ENCODE data around the gene NACC2.
"Not testable (repeated sequence)": the region's sequence is repeated elsewhere in the genome, so short reads cannot be mapped to it uniquely, and the experiment has no call there.

The NACC2 gene

DNA sequence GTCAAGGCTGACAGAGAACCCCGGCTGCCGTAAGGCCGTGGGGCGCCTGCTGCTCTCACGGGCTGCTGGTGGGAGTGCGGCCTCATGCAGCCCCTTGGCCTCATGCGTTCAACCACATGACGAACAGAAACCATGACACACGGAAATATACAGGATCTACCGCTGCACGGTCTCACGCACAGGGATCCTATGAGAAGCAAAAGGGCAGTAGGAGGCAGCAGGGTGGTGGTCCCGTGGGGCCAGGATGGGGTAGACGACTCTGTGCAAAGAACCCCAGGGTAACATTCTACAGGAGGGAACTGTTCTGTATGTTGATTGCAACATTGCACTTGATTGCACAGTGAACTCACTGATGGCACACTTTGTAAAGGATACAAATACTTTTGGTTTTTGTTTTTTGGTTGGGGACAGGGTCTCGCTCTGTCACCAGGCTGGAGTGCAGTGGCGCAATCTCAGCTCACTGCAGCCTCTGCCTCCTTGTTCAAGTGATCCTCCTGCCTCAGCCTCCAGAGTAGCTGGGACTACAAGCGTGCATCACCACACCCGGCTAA, 51.6 kb downstream of the NACC2 start:
- no peak for DNase-seq

DNA sequence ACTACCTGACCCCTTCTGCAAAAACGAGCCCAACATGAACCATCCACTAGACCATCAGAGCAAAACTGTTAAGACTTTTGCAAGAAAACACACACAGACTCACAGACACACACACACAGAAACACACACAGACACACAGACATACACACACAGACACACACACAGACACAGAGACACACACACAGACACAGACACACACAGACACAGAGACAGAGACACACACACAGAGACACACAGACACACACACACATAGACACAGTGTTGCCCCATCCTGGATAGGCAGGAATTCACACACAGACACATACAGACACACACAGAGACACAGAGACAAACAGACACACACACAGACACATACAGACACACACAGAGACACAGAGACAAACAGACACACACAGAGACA, 52.5 kb downstream of the NACC2 start:
- no peak for DNase-seq

DNA sequence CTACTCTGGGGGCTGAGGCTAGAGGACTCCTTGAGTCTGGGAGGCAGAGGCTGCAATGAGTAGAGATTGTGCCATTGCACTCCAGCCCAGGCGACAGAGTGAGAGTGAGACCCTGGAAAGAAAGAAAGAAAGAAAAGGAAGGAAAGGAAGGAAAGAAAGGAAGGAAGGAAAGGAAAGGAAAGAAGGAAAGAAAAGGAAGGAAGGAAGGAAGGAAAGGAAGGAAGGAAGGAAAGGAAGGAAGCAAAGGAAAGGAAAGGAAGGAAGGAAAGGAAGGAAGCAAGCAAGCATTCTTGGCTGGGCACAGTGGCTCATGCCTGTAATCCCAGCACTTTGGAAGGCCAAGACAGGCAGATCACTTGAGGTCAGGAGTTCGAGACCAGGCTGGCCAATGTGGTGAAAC, 54.2 kb downstream of the NACC2 start:
- DNase-seq: not testable (repeated sequence)

DNA sequence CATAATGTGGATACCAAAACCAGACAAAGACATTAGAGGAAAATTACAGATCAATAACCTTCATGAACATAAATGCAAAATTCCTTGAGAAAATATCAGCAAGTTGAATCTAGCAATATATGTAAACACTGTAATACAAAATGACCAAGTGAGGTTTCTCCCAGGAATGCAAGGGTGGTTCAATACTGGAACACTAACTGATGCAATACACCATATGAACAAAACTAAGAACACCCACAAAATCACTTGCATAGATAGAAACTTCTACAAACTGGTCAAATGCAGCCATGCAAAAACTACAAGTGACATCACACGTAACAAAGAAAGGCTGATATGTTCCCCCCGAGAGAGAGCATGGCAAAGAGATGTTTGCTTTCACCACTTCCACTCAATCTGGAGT, 55.6 kb downstream of the NACC2 start:
- no peak for DNase-seq

DNA sequence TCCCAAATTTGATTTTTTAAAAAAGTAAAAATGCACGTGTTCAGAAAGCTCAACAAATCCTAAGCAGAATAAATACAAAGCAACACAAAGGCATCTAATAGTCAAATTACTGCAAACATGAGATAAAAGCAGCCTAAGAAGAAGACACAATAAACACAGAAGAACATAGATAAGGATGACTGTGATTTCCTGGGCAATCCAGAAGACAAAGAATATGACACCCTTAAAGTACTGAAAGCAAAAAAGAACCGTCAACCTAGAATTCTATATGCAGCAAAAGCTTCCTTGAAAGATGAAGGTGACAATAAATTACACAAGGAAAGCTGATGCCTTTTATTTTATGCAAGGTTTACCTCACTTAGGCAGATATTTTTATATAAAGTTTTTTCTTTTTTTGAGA, 58.2 kb downstream of the NACC2 start:
- DNase-seq: no peak

DNA sequence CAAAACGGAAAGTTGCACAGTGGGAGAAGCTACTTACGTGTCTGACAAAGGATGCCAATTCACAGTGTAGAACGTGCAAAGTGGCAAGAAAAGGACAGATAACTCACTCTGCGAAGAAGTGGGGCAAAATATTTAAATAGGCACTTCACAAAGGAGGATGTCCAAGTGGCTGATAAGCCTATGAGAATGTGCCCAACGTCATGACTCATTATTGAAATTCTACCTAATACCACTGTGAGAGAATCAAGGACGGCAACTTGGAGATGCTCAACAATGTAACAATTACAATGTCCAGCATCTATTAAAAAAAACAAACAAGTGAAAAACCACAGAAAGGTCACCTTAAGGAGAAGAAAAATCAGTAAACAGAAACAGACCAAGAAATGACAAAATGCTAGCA, 59.0 kb downstream of the NACC2 start:
- no peak for DNase-seq

DNA sequence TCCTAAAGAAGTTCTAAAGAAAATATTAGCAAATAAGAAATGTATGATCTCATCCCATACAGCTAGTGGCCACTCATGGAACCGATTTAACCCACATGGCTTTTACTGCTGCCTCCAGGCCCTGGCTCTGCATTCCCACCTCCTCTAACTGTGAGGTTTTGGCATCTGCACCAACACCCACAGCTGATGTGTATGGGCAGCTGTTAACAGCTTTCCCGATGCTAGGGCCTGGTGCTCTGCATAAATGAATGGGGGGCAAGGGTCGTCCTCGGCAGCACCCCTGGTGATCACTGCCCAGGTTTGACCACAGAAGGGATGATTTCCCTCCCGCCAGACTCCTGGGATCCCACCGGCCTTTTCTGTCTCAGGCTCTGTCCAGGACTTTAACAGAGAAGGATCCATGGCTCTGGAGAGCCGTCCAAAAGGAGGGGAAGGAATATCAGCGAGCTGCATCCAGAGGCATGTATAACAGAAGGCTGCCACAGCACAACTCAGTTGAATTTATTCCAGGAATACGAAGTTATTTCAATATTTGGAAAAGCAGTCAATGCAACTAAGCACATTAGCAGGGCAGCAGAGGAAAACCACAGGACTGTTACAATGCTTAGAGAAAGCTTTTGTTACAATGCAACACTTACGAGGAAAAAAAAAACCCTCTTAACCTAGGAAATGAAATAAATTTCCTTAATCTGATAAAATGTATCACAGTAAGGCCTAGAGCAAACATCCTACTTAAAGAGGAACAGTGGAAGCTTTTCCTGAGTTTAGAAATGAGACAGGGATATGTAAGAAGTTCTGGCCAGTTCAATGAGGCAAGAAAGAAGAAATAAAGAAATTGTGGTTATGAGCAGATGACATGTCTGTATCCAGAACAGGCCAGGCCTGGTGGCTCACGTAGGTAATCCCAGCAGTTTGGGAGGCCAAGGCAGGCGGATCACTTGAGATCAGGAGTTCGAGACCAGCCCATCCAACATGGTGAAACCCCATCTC, 63.1 kb downstream of the NACC2 start:
- no peak for DNase-seq

DNA sequence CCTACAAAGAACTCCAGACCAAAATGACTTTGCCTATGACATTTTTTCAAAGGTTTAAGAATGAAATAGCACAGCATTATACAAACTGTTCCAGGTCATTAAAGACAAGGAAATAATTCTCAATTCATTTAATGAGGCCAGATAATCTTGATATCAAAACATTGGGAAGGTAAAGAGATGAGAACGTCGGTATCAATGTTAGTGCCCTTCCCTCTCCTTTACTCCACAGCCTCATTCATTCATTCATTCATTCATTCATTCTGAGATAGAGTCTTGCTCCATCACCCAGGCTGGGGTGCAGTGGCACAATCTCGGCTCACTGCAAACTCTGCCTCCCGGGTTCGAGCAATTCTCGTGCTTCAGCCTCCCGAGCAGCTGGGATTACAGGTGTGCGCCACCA, 64.0 kb downstream of the NACC2 start:
- DNase-seq: no peak

DNA sequence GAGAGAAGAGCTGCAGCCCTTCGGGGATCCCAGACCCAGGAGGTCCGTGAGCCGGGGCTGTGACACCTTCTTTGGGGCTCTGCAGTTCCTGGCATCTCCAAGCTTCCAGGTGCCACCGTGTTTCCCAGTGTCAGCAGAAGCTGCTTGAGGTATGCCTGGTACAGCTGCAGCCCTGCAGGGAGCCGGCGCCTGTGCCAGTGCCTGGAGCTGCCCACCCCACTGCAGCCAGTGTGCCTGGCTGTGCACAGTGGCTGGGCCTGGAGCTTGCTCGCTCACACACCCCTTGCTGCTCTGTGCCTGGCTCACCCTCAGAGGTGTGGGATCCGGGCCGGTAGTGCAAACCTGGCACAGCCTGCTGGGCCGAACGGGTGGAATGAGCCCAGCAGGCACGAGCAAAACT, 65.5 kb downstream of the NACC2 start:
- no peak for DNase-seq

DNA sequence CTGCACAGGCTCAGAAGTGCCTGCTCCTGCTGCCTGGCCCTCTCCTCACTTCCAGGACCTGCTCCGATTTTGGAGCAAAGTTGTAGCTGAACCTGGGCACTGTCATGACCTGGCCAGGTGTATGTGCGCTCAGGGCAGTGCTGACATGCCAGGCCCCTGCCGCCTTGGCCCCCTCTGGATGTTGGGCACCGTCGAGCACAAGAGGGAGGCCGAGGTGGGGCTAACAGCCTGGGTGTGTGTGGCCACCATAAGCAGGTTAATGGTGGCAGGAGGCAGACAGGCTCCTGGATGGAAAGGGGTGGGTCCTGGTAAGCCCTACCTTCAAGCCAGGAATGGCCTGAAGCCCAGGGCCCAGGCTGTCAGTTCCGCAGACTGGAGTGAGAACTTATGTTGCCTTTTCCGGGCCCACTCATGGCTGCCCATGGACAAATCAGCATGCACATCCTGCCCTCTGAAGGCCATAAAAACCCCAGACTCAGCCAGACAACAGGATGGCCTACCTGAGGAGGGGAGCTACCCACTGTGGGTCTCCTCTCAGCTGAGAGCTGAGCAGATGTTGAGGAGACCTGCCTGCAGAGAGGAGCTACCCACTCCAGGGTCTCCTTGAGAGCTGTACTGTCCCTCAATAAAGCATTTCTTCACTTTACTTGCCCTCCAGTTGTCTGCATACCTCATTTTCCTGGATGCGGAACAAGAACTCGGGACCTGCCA, 66.2 kb downstream of the NACC2 start:
- no peak for DNase-seq

DNA sequence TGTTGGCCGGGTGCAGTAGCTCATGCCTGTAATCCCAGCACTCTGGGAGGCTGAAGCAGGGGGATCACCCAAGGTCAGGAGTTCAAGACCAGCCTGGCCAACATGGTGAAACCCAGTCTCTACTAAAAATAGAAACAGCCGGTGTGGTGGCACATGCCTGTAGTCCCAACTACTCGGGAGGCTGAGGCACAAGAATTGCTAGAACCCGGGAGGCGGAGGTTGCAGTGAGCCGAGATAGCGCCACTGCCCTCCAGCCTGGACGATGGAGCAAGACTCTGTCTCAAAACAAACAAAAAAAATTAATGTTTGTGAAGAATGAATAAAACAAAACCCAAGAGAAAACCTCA, 68.2 kb downstream of the NACC2 start:
- not testable (repeated sequence) for DNase-seq

DNA sequence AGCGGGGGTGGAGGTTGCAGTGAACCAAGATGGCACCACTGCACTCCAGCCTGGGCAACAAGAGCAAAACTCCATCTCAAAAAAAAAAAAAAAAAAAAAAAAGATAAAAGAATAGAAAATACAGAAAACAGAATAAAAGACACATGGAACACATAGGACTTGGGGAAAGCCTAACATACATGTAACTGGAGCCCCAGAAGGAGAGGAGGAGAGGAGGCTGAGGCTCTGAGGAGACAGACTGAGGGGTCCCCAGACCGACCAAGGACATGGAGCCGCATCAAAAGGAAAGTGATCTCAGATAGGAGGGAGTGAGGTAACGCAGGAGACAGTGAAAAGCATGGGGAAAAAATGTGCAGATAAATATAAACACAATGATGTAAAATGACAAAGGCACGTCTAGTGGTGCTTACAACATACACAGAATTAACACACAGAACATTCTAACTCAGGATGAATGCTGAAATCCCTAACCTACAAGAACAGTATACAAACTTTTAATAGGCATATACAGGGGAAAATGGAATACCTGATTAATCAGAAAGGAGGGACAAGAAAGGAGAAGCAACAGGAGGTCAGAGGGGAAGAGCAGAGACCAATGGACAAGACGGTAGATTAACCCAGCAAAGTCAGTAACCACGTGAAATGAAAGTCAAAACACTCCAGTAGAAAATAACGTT, 68.7 kb downstream of the NACC2 start:
- no peak for DNase-seq

DNA sequence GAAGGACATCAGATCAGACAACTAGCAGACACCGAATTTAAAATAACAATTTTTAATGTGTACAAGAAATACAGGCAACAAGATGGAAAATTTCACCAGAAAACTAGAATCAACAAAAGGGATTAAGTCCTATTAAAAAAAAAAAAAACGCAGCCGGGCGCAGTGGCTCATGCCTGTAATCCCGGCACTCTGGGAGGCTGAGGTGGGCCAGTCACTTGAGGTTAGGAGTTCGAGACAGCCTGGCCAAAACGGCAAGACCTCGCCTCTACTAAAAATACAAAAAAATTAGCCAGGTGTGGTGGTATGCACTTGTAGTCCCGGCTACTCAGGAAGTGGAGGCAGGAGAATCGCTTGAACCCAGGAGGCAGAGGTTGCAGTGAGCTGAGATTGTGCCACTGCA, 69.6 kb downstream of the NACC2 start:
- no peak for DNase-seq

DNA sequence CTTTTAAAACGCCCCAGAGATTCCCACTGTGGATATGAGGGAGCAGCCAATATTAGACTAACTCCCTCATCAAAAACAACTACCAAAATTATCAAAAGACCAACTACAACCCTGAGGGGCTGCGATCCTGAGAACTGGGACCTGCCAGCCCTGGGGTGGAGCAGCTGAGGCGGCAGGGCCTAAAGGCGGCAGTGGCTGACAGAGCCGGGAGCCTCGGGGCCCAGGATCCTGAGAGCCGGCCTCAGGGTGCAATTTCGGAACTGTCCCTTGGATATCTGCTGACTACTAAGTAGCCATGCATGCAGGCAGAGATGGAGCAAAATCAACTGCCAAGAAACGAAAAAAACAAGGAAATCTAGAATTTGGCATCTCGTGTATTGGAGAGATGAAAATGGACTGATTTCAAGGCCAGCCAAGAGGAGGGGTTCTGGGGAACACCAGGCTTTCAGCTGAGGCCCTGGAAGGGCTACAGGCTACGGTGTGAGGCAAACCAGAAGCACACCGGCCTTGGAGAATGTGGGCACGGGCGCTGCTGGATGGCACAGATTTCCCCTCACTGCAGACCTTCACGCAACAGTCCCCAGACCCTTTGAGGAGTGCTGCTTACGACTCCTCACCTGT, 70.3 kb downstream of the NACC2 start:
- no peak for DNase-seq

DNA sequence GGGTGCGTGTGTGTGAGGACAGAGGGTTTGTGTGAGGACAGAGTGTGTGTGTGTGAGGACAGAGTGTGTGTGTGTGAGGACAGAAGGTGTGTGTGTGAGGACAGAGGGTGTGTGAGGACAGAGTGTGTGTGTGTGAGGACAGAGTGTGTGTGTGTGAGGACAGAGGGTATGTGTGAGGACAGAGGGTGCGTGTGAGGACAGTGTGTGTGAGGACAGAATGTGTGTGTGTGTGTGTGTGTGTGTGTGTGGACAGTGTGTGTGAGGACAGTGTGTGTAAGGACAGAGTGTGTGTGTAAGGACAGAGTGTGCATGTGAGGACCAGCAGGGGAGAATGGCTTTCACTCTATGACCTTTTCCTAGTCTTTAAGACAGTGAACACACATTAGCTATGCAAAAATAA, 70.8 kb downstream of the NACC2 start:
- no peak for DNase-seq

DNA sequence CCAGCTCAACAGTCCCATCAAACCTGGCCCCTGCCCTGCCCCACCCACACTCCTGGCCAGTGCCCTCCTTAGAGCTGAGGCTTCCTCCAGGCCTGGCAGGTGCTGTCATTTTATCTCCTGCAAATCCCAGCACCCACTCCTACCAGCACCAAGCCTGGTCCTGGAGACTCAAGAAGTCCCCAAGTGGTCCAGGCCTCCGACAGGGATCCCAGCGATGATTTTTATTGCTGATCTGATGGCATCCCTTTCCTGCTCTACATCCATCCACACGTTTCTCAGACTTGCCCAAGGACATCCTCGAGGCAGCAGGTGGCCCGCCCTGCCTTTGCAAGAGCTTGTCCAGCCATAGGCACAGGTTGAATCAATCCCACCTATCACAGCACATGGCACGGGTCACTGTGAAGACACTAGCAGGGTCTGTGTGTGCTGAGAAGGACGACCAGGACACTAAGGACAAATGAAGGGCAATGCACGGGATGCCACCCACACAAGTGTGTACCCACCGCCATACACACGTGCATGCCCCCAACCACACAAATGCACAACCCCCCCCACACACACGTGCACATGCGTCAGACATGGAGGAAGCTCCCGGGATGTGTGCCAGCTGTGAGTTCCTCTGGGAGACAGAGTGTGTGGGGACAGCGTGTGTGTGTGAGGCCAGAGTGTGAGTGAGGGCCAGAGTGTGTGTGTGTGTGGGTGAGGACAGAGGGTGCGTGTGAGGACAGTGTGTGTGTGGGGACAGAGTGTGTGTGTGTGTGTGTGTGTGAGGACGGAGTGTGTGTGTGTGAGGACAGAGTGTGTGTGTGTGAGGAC, 71.5 kb downstream of the NACC2 start:
- DNase-seq: no peak

DNA sequence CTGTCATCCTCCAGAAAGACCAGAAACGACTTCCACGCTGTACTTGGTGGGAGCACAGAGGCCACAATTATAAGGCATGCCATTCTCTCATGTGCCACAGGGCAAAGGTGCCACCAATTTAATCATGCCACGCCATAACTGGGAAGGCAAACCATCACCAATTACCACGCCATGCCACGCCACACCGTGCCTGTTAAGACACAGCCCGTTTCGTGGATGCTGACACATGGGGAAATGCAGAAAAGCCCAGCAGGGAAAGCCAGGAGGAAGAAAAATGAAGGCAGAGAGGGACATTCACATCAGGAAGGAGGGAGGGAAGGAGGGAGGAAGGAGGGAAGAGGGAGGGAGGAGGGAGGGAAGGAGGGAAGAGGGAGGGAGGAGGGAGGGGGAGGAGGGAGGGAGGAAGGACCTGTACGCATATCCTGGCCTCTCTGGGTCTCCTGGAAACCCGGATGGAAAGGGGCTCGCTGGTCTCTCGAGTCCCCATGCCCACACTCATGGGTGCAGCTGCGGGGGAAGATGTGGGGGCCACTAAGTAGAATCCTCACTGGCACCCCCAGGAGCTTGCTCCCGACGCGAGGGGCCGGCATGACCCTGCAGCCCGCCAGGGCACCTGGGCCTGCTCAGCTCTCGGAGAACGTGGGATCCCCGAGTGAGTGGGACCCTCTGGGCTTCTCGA, 72.2 kb downstream of the NACC2 start:
- DNase-seq: no peak

DNA sequence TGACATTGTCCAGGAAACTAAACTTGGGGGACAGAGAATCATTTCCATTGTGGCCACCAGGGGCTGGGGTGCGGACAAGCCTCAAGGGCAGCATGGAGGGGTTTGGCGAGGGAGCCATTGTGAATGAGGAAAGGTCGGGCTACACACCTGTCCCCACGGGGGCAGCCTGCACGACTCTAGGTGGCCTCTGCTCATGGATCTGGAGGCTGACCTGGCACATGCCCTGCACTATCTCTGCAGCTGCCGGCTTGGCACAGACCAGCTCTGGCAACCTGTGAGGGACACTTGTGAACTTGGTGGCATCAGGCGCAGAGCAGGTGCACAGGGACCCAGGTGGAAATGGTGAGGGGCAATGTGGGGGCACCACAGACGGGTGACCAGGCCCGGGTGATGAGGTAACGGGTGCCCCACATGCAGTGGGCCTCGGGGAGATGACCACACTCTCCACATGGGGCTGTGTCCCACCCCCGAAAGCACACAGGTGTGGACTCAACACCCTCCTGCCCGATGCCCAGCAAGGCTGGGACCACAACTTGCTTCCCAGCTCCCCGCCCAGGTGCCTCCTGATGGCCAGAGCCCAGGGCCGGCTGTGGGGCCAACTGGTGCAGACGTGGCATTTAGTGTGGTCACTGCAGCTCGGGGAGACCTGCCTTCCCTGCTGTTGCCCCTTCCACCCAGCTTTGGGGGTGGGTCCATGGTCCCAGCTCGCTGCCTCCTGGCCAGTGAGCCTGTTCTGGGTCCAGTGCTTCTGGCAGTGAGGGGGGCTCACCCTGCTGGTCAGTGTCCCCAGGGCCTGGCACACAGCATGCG, 73.0 kb downstream of the NACC2 start:
- no peak for DNase-seq

DNA sequence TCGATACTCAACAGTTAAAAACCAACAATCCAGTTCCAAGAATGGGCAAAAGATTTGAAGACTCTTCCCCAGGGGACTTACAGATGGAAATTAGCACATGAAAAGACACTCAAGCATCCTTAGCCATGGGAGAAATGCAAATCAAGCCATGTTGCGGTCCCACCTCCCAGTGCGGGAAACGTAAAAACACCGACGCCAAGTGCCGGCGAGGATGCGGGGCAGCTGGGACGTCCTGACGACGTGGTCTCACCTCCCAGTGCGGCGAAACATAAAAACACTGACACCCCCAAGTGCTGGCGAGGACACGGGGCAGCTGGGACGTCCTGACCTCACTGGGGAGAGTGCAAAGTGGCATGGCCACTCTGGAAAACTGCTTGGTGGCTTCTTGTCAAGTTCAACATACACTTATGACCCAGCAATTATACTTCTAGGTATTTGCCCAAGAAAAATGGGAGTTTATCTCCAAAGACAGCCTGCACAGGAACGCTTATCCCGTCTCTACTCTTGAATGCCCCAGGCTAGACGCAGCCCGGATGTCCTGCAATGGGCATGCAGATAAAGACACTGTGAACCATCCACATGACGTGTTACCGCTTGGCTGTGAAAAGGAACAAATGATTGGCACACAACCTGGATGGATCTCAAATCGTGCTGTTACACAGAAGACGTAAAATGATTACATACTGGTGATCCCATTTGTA, 73.8 kb downstream of the NACC2 start:
- no peak for DNase-seq

DNA sequence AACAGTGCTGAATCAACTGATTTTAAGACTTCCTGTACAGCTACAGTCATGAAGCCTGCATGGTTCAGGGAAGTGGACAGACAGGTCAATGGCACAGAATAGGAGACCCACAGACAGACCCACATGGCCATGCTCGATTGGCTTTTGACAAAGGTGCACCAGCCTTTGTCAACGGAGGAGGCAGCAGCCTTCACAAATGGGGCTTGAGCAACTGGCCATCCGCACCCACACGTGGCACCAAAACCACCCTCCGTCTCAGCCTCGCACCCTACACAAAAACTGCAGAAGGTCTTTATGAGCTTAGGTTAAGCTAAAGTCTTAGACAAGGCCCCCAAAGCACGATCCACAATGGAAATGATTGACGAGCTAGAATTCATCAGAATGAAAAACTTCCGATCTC, 74.4 kb downstream of the NACC2 start:
- no peak for DNase-seq
